Common myeloid progenitor, CD34-positive (primary cell): ENCODE results near the gene RPTOR.
"Not testable (repeated sequence)": the region's sequence is repeated elsewhere in the genome, so short reads cannot be mapped to it uniquely, and the experiment has no call there.

ENCODE experiments used
- CTCF ChIA-PET: fragments of 350-600 bp; sonication (Branson Sonifier 250); formaldehyde crosslinking; loops from one replicate; lab custom pipeline; 2021; ENCODE audit warnings: antibody characterized with exemption; lab: Charles Lee
- POLR2A ChIA-PET: fragments of 350-600 bp; sonication (Branson Sonifier 250); formaldehyde crosslinking; loops from one replicate; lab custom pipeline; 2021; ENCODE audit warnings: antibody characterized with exemption; lab: Charles Lee
- DNase-seq, 3 donors: peaks; one replicate each; pipeline versions ENCODE4 v3.0.0 to v3.0.0-alpha.2; 2013
- H3K27ac ChIP-seq, 2 experiments: 1 replicate in 1 of 2; 2 replicates in 1 of 2; pipeline ENCODE4 v1.7.0; 2013; ENCODE audit warnings: inconsistent platforms in 2 of 2, low read length in 2 of 2, mild to moderate bottlenecking in 2 of 2, low read depth in 1 of 2, moderate library complexity in 1 of 2; ENCODE audit not compliant: severe bottlenecking in 2 of 2, insufficient read depth in 1 of 2, poor library complexity in 1 of 2
- H3K27me3 ChIP-seq, 5 experiments: replicated peaks in 2 of 5; 1 replicate in 3 of 5; 2 replicates in 2 of 5; pipeline versions ENCODE4 v1.6.1 to v1.7.0; 2013; ENCODE audit warnings: low read length in 4 of 5, mild to moderate bottlenecking in 2 of 5, moderate library complexity in 2 of 5, inconsistent platforms in 1 of 5; ENCODE audit not compliant: insufficient read depth in 5 of 5, control insufficient read depth in 4 of 5
- H3K36me3 ChIP-seq, 4 experiments: 1 replicate in 2 of 4; 2 replicates in 2 of 4; pipeline versions ENCODE4 v1.6.1 to v1.7.0; 2013; ENCODE audit warnings: low read length in 3 of 4, control low read depth in 1 of 4, mild to moderate bottlenecking in 1 of 4; ENCODE audit not compliant: control insufficient read depth in 4 of 4, insufficient read depth in 4 of 4
- H3K4me1 ChIP-seq, 4 experiments: 1 replicate in 3 of 4; 2 replicates in 1 of 4; pipeline versions ENCODE4 v1.6.1 to v1.7.1; 2013; ENCODE audit warnings: low read length in 3 of 4, mild to moderate bottlenecking in 3 of 4, control low read depth in 1 of 4, inconsistent platforms in 1 of 4, moderate library complexity in 1 of 4; ENCODE audit not compliant: control insufficient read depth in 4 of 4, insufficient read depth in 4 of 4; ENCODE audit errors: control extremely low read depth in 1 of 4
- H3K4me3 ChIP-seq, 7 experiments: 1 replicate in 4 of 7; 2 replicates in 3 of 7; pipeline versions ENCODE4 v1.5.1 to v1.7.0; 2013; ENCODE audit warnings: mild to moderate bottlenecking in 7 of 7, low read length in 6 of 7, moderate library complexity in 6 of 7, inconsistent platforms in 2 of 7, low read depth in 2 of 7, control low read depth in 1 of 7; ENCODE audit not compliant: insufficient read depth in 4 of 7, control insufficient read depth in 1 of 7; ENCODE audit errors: extremely low read depth in 1 of 7
- H3K9me3 ChIP-seq, 5 experiments: 1 replicate in 4 of 5; 2 replicates in 1 of 5; pipeline versions ENCODE4 v1.6.1 to v1.7.1; 2013; ENCODE audit warnings: low read length in 4 of 5, mild to moderate bottlenecking in 2 of 5, inconsistent platforms in 1 of 5, low read depth in 1 of 5, moderate library complexity in 1 of 5; ENCODE audit not compliant: control insufficient read depth in 4 of 5, insufficient read depth in 2 of 5; ENCODE audit errors: control extremely low read depth in 1 of 5
- WGBS: methylation state at CpG from one replicate; pipeline ENCODE4 v1.1.5; 2013; ENCODE audit not compliant: insufficient coverage; 5-methylcytosine and 5-hydroxymethylcytosine counted together

RPTOR gene

GRCh38 chr17:80814491-80814890 lies 269.9 kb downstream of the RPTOR start:
- Histone ChIP-seq H3K4me1 (peaks cover 0 to 9% (median 3%) of the 10 kb centered on the region in 4 experiments), H3K27ac (no peak overlapping the region), H3K4me3 (no peak overlapping the region), H3K9me3 (no peaks in the 10 kb centered on the region), H3K36me3 (peaks cover 0 to 24% (median 3%) of the 10 kb centered on the region in 4 experiments), H3K27me3 (no peaks in the 10 kb centered on the region)
- POLR2A ChIA-PET = no interaction called here
- DNase-seq = no peak
- 98% methylated on average over 9 of the region's 9 CpGs for WGBS
- CTCF ChIA-PET = no interaction called here

- no peaks in the 10 kb centered on the region for H3K27me3 ChIP-seq
- H3K36me3 ChIP-seq = peaks cover 0 to 24% (median 3%) of the 10 kb centered on the region in 4 experiments
- ChIA-PET CTCF (interaction anchor here (0.7 kb wide), 1 partner anchor 13 kb away, joined by 3 read pairs; no protein-coding TSS in a partner anchor), POLR2A (no interaction called here)
- DNase-seq = no peak
- no peaks in the 10 kb centered on the region for H3K9me3 ChIP-seq
- H3K4me1 ChIP-seq = peaks cover 0 to 9% (median 3%) of the 10 kb centered on the region in 4 experiments
- no peak overlapping the region for H3K27ac ChIP-seq
- H3K4me3 ChIP-seq = no peak overlapping the region
- 83% methylated on average over 8 of the region's 10 CpGs for WGBS
These were observed 270.6 kb downstream of the RPTOR start for GRCh38 chr17:80815151-80815681.

- WGBS = over 99% methylated on average over 23 of the region's 23 CpGs
- H3K4me3 ChIP-seq, H3K27me3 ChIP-seq, H3K9me3 ChIP-seq, H3K27ac ChIP-seq, DNase-seq, POLR2A ChIA-PET, H3K4me1 ChIP-seq: not testable (repeated sequence)
- CTCF ChIA-PET = interaction anchor here (0.7 kb wide), 1 partner anchor 12 kb away, joined by 3 read pairs; no protein-coding TSS in a partner anchor
- H3K36me3 ChIP-seq = peaks cover 0 to 24% (median 3%) of the 10 kb centered on the region in 4 experiments
These were observed 271.1 kb downstream of the RPTOR start for GRCh38 chr17:80815718-80816117.

GRCh38 chr17:80816241-80817103 lies 271.8 kb downstream of the RPTOR start:
- no peaks in the 10 kb centered on the region for H3K27me3 ChIP-seq
- no peak overlapping the region for H3K27ac ChIP-seq
- POLR2A ChIA-PET = no interaction called here
- no peak overlapping the region for H3K4me3 ChIP-seq
- H3K4me1 ChIP-seq = peaks cover 0 to 9% (median 3%) of the 10 kb centered on the region in 4 experiments
- no peaks in the 10 kb centered on the region for H3K9me3 ChIP-seq
- CTCF ChIA-PET = interaction anchor here (0.7 to 1.6 kb wide), 2 partner anchors 11 to 12 kb away, joined by 3 read pairs; no protein-coding TSS in a partner anchor
- WGBS = 98% methylated on average over 24 of the region's 24 CpGs
- peaks cover 0 to 20% (median under 1%) of the 10 kb centered on the region in 4 experiments for H3K36me3 ChIP-seq
- no peak for DNase-seq

GRCh38 chr17:80817321-80817845 lies 272.7 kb downstream of the RPTOR start:
- Histone ChIP-seq H3K27ac (no peak overlapping the region), H3K27me3 (no peaks in the 10 kb centered on the region), H3K4me3 (no peak overlapping the region), H3K4me1 (peaks cover 0 to 9% (median 3%) of the 10 kb centered on the region in 4 experiments), H3K36me3 (peaks cover 0 to 21% (median 4%) of the 10 kb centered on the region in 4 experiments), H3K9me3 (no peaks in the 10 kb centered on the region)
- POLR2A ChIA-PET = no interaction called here
- WGBS = 96% methylated on average over 9 of the region's 11 CpGs
- CTCF ChIA-PET = interaction anchor here (1.6 kb wide), 1 partner anchor 10 kb away, joined by 3 read pairs; no protein-coding TSS in a partner anchor
- DNase-seq = no peak

GRCh38 chr17:80817861-80818260 lies 273.2 kb downstream of the RPTOR start:
- Histone ChIP-seq H3K4me1 (peaks cover 0 to 9% (median 3%) of the 10 kb centered on the region in 4 experiments), H3K36me3 (peaks cover 0 to 20% (median 7%) of the 10 kb centered on the region in 4 experiments), H3K27ac (no peak overlapping the region), H3K4me3 (no peak overlapping the region), H3K9me3 (no peaks in the 10 kb centered on the region), H3K27me3 (no peaks in the 10 kb centered on the region)
- CTCF ChIA-PET = interaction anchor here (1.6 kb wide), 1 partner anchor 9 kb away, joined by 3 read pairs; no protein-coding TSS in a partner anchor
- POLR2A ChIA-PET = no interaction called here
- WGBS = 98% methylated on average over 10 of the region's 10 CpGs
- no peak for DNase-seq
